Psoas muscle (tissue), 8 donors: ENCODE data around the gene MAP3K9. TPM values are rescaled to one million over a fixed set of nuclear protein-coding genes. Genes with fewer than 3 reads are reported as not detected.
A peak's percentile ranks its signal among the peaks of the same experiment; 100 is the strongest.

ENCODE experiments used
- ATAC-seq, 4 donors: fragments of 200-7000 bp; cut with Tn5 transposase; one replicate each; pipeline ENCODE4 v1.9.1; 2020; ENCODE audit warnings: moderate library complexity in 3 of 4, mild to moderate bottlenecking in 2 of 4
- DNase-seq, 2 donors: peaks; one replicate each; pipeline ENCODE4 v3.0.0-alpha.2; 2020
- H3K27ac ChIP-seq: fragments of 200-600 bp; one replicate; pipeline ENCODE4 v1.8.0; 2022
- H3K27me3 ChIP-seq, 3 donors: fragments of 200-600 bp in 1 of 3; one replicate each; pipeline versions ENCODE4 v1.6.1 to v1.8.0; 2013 to 2022; ENCODE audit warnings: low read length in 2 of 3, mild to moderate bottlenecking in 2 of 3, moderate library complexity in 1 of 3; ENCODE audit not compliant: insufficient read depth in 3 of 3
- H3K36me3 ChIP-seq, 2 donors: fragments of 200-600 bp in 1 of 2; one replicate each; pipeline versions ENCODE4 v1.6.1 to v1.8.0; 2013 to 2022; ENCODE audit warnings: low read depth in 1 of 2, mild to moderate bottlenecking in 1 of 2, moderate library complexity in 1 of 2; ENCODE audit not compliant: insufficient read depth in 1 of 2
- H3K4me1 ChIP-seq: fragments of 200-600 bp; one replicate; pipeline ENCODE4 v1.8.0; 2022
- H3K4me3 ChIP-seq: fragments of 200-600 bp; one replicate; pipeline ENCODE4 v1.8.0; 2022; ENCODE audit warnings: mild to moderate bottlenecking
- H3K9me3 ChIP-seq: fragments of 200-600 bp; one replicate; pipeline ENCODE4 v1.8.0; 2022
- CTCF ChIP-seq: fragments of 200-600 bp; IDR thresholded peaks from one replicate; pipeline ENCODE4 v1.8.0; 2022; ENCODE audit warnings: antibody characterized with exemption
- WGBS, 3 donors: extraction: QIAGEN DNeasy Blood & Tissue Kit; methylation state at CpG; one replicate each; pipeline versions ENCODE4 v1.1.6 to v1.1.7; 2013; 5-methylcytosine and 5-hydroxymethylcytosine counted together
- intact Hi-C, 2 donors: fragments of 100-400 bp; cut with DNase I; formaldehyde crosslinking; loops; one replicate each; pipeline versions ENCODE4 v1.11.0 to v1.14.2; 2022
- long read RNA-seq, 2 donors: library from polyadenylated mRNA; unstranded; transcript quantifications; one replicate each; pipeline ENCODE4 v2.0.0, GENCODE V29; 2021
- polyA plus RNA-seq, 3 donors: library from polyadenylated mRNA; stranded (reverse); fragments of 200-250 nt; gene quantifications; one replicate each; pipeline ENCODE4 v1.2.3, GENCODE V29; 2013
- total RNA-seq, 4 donors: library from RNA; stranded (reverse); fragmentation: NEBNext Ultra II Directional in 2 of 4; extraction: Animal tissue kit (Norgen Biotek cat#: 25700) in 2 of 4; gene quantifications; one replicate each; pipeline versions ENCODE4 v1.2.1 to v1.2.4, GENCODE V29; 2021 to 2023
- donor health status: healthy with polysubstance abuse.
- donor health status: DM: no; HTN: no; CAD: no; lungs with moderate emphysema.
- donor health status: Bipolar disorder and iron deficiency.
- donor health status: healthy.
- donor health status: DM: yes; HTN: yes; CAD: no.
- donor health status: DM: no; HTN: no; CAD: no.
- donor health status: DM: no; HTN: no; CAD: no.
- donor health status: DM: yes; HTN: yes; CAD: no.

The MAP3K9 gene
- 1 to 10 TPM; 2.1 to 4.3 (median 3.2) TPM for total RNA-seq
- 1 to 10 TPM in 2 of 3 donors, under 1 TPM in 1; 0.44 to 1.8 (median 1.1) TPM for polyA plus RNA-seq
- long read RNA-seq, donor 1, partial matches to known transcripts, result 1 of 3 reads
- long read RNA-seq, donor 1, other reads (novel, unspliced or antisense), result 2 of 3 reads
- long read RNA-seq, donor 2, partial matches to known transcripts, result 1 of 2 reads
- long read RNA-seq, donor 2, other reads (novel, unspliced or antisense), result 1 of 2 reads

GRCh38 chr14:70809225-70810219, at the start of gene MAP3K9:
TSS of gene MAP3K9 (minus strand) at chr14:70809513. CDS start at chr14:70809171, 342 bp downstream.
- peak within 1 kb of the TSS; percentile 76 for H3K4me3 ChIP-seq
- H3K4me1 ChIP-seq, result peaks cover 4% of the 10 kb centered on the region
- DNase-seq, result peak; percentile 87 to 93
- peak within 1 kb of the TSS; percentile 66 for H3K27ac ChIP-seq
- TF ChIP-seq CTCF, result no peak
- H3K9me3 ChIP-seq, result no peaks in the 10 kb centered on the region
- intact Hi-C loops, result no loop called here
- WGBS, 3 donors, result 2% methylated on average over 50 to 89 of the region's 89 CpGs
- H3K27me3 ChIP-seq, result peaks cover 0 to 3% (median 0%) of the 10 kb centered on the region in 3 donors
- H3K36me3 ChIP-seq, result no peaks in the 10 kb centered on the region
- peak; percentile 95 to 97 (median 96) for ATAC-seq

- WGBS, 3 donors, result 83 to 85% (median 85%) methylated on average over 5 of the region's 5 CpGs
- Histone ChIP-seq H3K36me3 (no peaks in the 10 kb centered on the region), H3K9me3 (no peaks in the 10 kb centered on the region), H3K27ac (no peak overlapping the region), H3K27me3 (peaks cover 0 to 2% (median 0%) of the 10 kb centered on the region in 3 donors), H3K4me3 (no peak overlapping the region), H3K4me1 (no peaks in the 10 kb centered on the region)
- intact Hi-C loops, result no loop called here
- no peak for ATAC-seq
- no peak for TF ChIP-seq CTCF
- DNase-seq, result no peak
Observed at GRCh38 chr14:70858641-70859040, 49.3 kb upstream of the MAP3K9 start.

- Histone ChIP-seq H3K4me1 (no peaks in the 10 kb centered on the region), H3K36me3 (no peaks in the 10 kb centered on the region), H3K9me3 (no peaks in the 10 kb centered on the region), H3K4me3 (no peak overlapping the region), H3K27ac (no peak overlapping the region), H3K27me3 (peaks cover 0 to 2% (median 0%) of the 10 kb centered on the region in 3 donors)
- ATAC-seq (no peak), DNase-seq (no peak)
- no peak for TF ChIP-seq CTCF
- 88 to 95% (median 93%) methylated on average over 2 of the region's 2 CpGs for WGBS, 3 donors
- intact Hi-C loops, result no loop called here
Observed at GRCh38 chr14:70857496-70857890, 48.2 kb upstream of the MAP3K9 start.

- DNase-seq (no peak), ATAC-seq (no peak)
- Histone ChIP-seq H3K27ac (no peak overlapping the region), H3K9me3 (no peaks in the 10 kb centered on the region), H3K27me3 (peaks cover 0 to 2% (median 0%) of the 10 kb centered on the region in 3 donors), H3K4me1 (no peaks in the 10 kb centered on the region), H3K36me3 (no peaks in the 10 kb centered on the region), H3K4me3 (no peak overlapping the region)
- WGBS, 3 donors, result 80 to 88% (median 80%) methylated on average over 2 of the region's 2 CpGs
- TF ChIP-seq CTCF, result no peak
- intact Hi-C loops, result no loop called here
Observed at GRCh38 chr14:70856851-70857495, 47.7 kb upstream of the MAP3K9 start.
